GM18526 (cell line): ENCODE measurements around the gene RAB11A.

Experiments
- POLR2A ChIP-seq: IDR thresholded peaks from 3 replicates; pipeline ENCODE4 v1.6.1; 2011; ENCODE audit not compliant: insufficient read length; ENCODE audit errors: extremely low read depth

The RAB11A gene

GRCh38 chr15:65837301-65838294 is 31.7 kb upstream of the RAB11A start:
- no peak for TF ChIP-seq POLR2A

- no peak for TF ChIP-seq POLR2A
Observed at GRCh38 chr15:65839354-65839901, 29.9 kb upstream of the RAB11A start.

- TF ChIP-seq POLR2A = no peak
Observed at GRCh38 chr15:65839985-65840384, 29.3 kb upstream of the RAB11A start.

- no peak for TF ChIP-seq POLR2A
Observed at GRCh38 chr15:65841121-65841930, 28.0 kb upstream of the RAB11A start.

GRCh38 chr15:65845826-65846519 is 23.3 kb upstream of the RAB11A start:
- no peak for TF ChIP-seq POLR2A

GRCh38 chr15:65847989-65848388 is 21.3 kb upstream of the RAB11A start:
- TF ChIP-seq POLR2A = no peak

GRCh38 chr15:65851981-65852380 is 17.3 kb upstream of the RAB11A start:
- no peak for TF ChIP-seq POLR2A

- TF ChIP-seq POLR2A = no peak
Observed at GRCh38 chr15:65856821-65857455, 12.4 kb upstream of the RAB11A start.

- no peak for TF ChIP-seq POLR2A
Observed at GRCh38 chr15:65857718-65858402, 11.4 kb upstream of the RAB11A start.

GRCh38 chr15:65862682-65863081 is 6.6 kb upstream of the RAB11A start:
- no peak for TF ChIP-seq POLR2A

- TF ChIP-seq POLR2A = no peak
Observed at GRCh38 chr15:65863106-65863505, 6.2 kb upstream of the RAB11A start.

- TF ChIP-seq POLR2A = no peak
Observed at GRCh38 chr15:65867244-65867643, 2.0 kb upstream of the RAB11A start.

GRCh38 chr15:65868546-65869125 is 655 bp upstream of the RAB11A start:
- no peak for TF ChIP-seq POLR2A
